H1 (cell line): ENCODE measurements around the gene SSX4B. TPM values are rescaled to one million over a fixed set of nuclear protein-coding genes. Genes with fewer than 3 reads are reported as not detected.

ENCODE experiments used
- CTCF ChIA-PET: fragments of 300-600 bp; sonication (Branson Sonifier 250); formaldehyde crosslinking; loops from one replicate; lab custom pipeline; 2021; ENCODE audit not compliant: partially characterized antibody; lab: Charles Lee
- POLR2A ChIA-PET: fragments of 300-600 bp; sonication (Branson Sonifier 250); formaldehyde crosslinking; loops from one replicate; lab custom pipeline; 2021; ENCODE audit warnings: inconsistent platforms; ENCODE audit not compliant: partially characterized antibody; lab: Charles Lee
- DNase-seq, 2 experiments: peaks; one replicate each; pipeline versions ENCODE4 v3.0.0 to v3.0.0-alpha.2; 2010 to 2022; ENCODE audit warnings: low spot score in 2 of 2, low read depth in 1 of 2, mixed read lengths in 1 of 2
- FAIRE-seq: peaks from 2 replicates; lab custom pipeline; 2011; peaks lifted over from hg19 to GRCh38; lab: Jason Lieb, UNC
- H2AFZ ChIP-seq: 2 replicates; pipeline ENCODE4 v1.8.1; 2012; ENCODE audit warnings: low read length, inconsistent platforms
- H2AK5ac ChIP-seq: 2 replicates; pipeline ENCODE4 v1.6.1; 2013; ENCODE audit warnings: low read depth, low read length
- H2BK120ac ChIP-seq: replicated peaks from 2 replicates; pipeline ENCODE3; 2013; ENCODE audit warnings: low read depth, low read length, inconsistent platforms
- H2BK12ac ChIP-seq: 2 replicates; pipeline ENCODE4 v1.6.1; 2013; ENCODE audit warnings: low read depth, low read length
- H2BK15ac ChIP-seq: 2 replicates; pipeline ENCODE4 v1.6.1; 2013; ENCODE audit warnings: low read length
- H2BK20ac ChIP-seq: 2 replicates; pipeline ENCODE4 v1.6.1; 2013; ENCODE audit warnings: low read length
- H2BK5ac ChIP-seq: 2 replicates; pipeline ENCODE4 v1.6.1; 2013; ENCODE audit warnings: low read depth, low read length
- H3K14ac ChIP-seq: 2 replicates; pipeline ENCODE4 v1.6.1; 2013; ENCODE audit warnings: inconsistent platforms; ENCODE audit not compliant: insufficient read length
- H3K18ac ChIP-seq: 2 replicates; pipeline ENCODE4 v1.6.1; 2013; ENCODE audit warnings: low read length; ENCODE audit errors: extremely low read depth
- H3K23ac ChIP-seq: 2 replicates; pipeline ENCODE4 v1.6.1; 2013; ENCODE audit warnings: inconsistent platforms; ENCODE audit not compliant: insufficient read length
- H3K23me2 ChIP-seq: 2 replicates; pipeline ENCODE4 v1.6.1; 2013; ENCODE audit warnings: low read depth, low read length
- H3K27ac ChIP-seq: 2 replicates; pipeline ENCODE4 v1.6.1; 2011; ENCODE audit warnings: low read depth, low read length, inconsistent platforms
- H3K27me3 ChIP-seq, 4 experiments: replicated peaks in 1 of 4; 1 replicate in 1 of 4; 2 replicates in 3 of 4; pipeline versions ENCODE4 v1.6.1 to v1.8.1; 2011 to 2013; ENCODE audit warnings: low read length in 3 of 4, mild to moderate bottlenecking in 3 of 4, inconsistent platforms in 2 of 4, mixed read lengths in 2 of 4, moderate library complexity in 1 of 4; ENCODE audit not compliant: control insufficient read depth in 3 of 4, insufficient read depth in 3 of 4; ENCODE audit errors: extremely low read depth in 1 of 4
- H3K36me3 ChIP-seq, 4 experiments: 2 replicates each; pipeline versions ENCODE4 v1.6.1 to v1.8.1; 2011 to 2013; ENCODE audit warnings: mild to moderate bottlenecking in 4 of 4, low read length in 3 of 4, moderate library complexity in 2 of 4, control low read depth in 1 of 4, inconsistent platforms in 1 of 4; ENCODE audit not compliant: insufficient read depth in 4 of 4, control insufficient read depth in 2 of 4
- H3K4ac ChIP-seq: replicated peaks from 2 replicates; pipeline ENCODE3; 2013; ENCODE audit warnings: low read length, low read depth, mixed read lengths, inconsistent platforms; ENCODE audit not compliant: insufficient read length
- H3K4me1 ChIP-seq, 4 experiments: replicated peaks in 1 of 4; 1 replicate in 1 of 4; 2 replicates in 3 of 4; pipeline versions ENCODE4 v1.6.1 to v1.8.1; 2011 to 2013; ENCODE audit warnings: low read length in 3 of 4, inconsistent platforms in 2 of 4, mixed read lengths in 1 of 4; ENCODE audit not compliant: insufficient read depth in 4 of 4, control insufficient read depth in 3 of 4
- H3K4me2 ChIP-seq, 2 experiments: 2 replicates each; pipeline versions ENCODE4 v1.6.1 to v1.8.1; 2011 to 2013; ENCODE audit warnings: low read depth in 2 of 2, low read length in 2 of 2, control low read depth in 1 of 2, inconsistent platforms in 1 of 2, mild to moderate bottlenecking in 1 of 2; ENCODE audit not compliant: insufficient read depth in 1 of 2
- H3K4me3 ChIP-seq, 4 experiments: fragments of 200-600, 300-600 bp in 1 of 4; sonication (generic), shearing (Covaris generic), sonication (Bioruptor Twin) in 1 of 4; 2 replicates each; pipeline versions ENCODE4 v1.5.1 to v1.8.1; 2011 to 2016; ENCODE audit warnings: low read length in 4 of 4, low read depth in 3 of 4, control low read depth in 2 of 4, inconsistent platforms in 2 of 4, mild to moderate bottlenecking in 2 of 4, mixed read lengths in 1 of 4, moderate library complexity in 1 of 4; ENCODE audit not compliant: insufficient read depth in 2 of 4; ENCODE audit errors: extremely low read depth in 1 of 4
- H3K56ac ChIP-seq: replicated peaks from 2 replicates; pipeline ENCODE3; 2013; ENCODE audit warnings: low read depth, mild to moderate bottlenecking, mixed read lengths, low read length, inconsistent platforms; ENCODE audit not compliant: insufficient read length
- H3K79me1 ChIP-seq: 2 replicates; pipeline ENCODE4 v1.6.1; 2013; ENCODE audit warnings: low read depth, low read length, control low read depth
- H3K79me2 ChIP-seq, 2 experiments: 2 replicates each; pipeline versions ENCODE4 v1.6.1 to v1.8.1; 2012 to 2013; ENCODE audit warnings: low read length in 2 of 2, mild to moderate bottlenecking in 2 of 2, inconsistent platforms in 1 of 2; ENCODE audit not compliant: insufficient read depth in 2 of 2, control insufficient read depth in 1 of 2
- H3K9ac ChIP-seq, 4 experiments: replicated peaks in 1 of 4; 1 replicate in 1 of 4; 2 replicates in 3 of 4; pipeline versions ENCODE4 v1.6.1 to v1.8.1; 2011 to 2013; ENCODE audit warnings: low read depth in 3 of 4, low read length in 3 of 4, control low read depth in 2 of 4, mild to moderate bottlenecking in 2 of 4, moderate library complexity in 2 of 4, inconsistent platforms in 1 of 4; ENCODE audit errors: extremely low read depth in 1 of 4
- H3K9me3 ChIP-seq, 2 experiments: 2 replicates each; pipeline versions ENCODE4 v1.6.1 to v1.8.1; 2012 to 2013; ENCODE audit warnings: mild to moderate bottlenecking in 2 of 2, moderate library complexity in 2 of 2, control low read depth in 1 of 2, inconsistent platforms in 1 of 2, low read depth in 1 of 2, low read length in 1 of 2, mixed read lengths in 1 of 2; ENCODE audit not compliant: insufficient read depth in 2 of 2
- H4K20me1 ChIP-seq, 2 experiments: replicated peaks in 1 of 2; 2 replicates each; pipeline versions ENCODE3 to v1.8.1; 2011 to 2013; ENCODE audit warnings: inconsistent platforms in 2 of 2, low read length in 2 of 2, mild to moderate bottlenecking in 1 of 2; ENCODE audit not compliant: insufficient read depth in 2 of 2, control insufficient read depth in 1 of 2
- H4K5ac ChIP-seq: 2 replicates; pipeline ENCODE4 v1.6.1; 2013; ENCODE audit warnings: low read length, low read depth, mixed read lengths, inconsistent platforms; ENCODE audit not compliant: insufficient read length
- H4K8ac ChIP-seq: 2 replicates; pipeline ENCODE4 v1.8.0; 2013; ENCODE audit warnings: mild to moderate bottlenecking, moderate library complexity, low read length, inconsistent platforms; ENCODE audit not compliant: insufficient read depth; ENCODE audit errors: extremely low read depth
- H4K91ac ChIP-seq: replicated peaks from 2 replicates; pipeline ENCODE3; 2013; ENCODE audit warnings: low read length, mixed read lengths, inconsistent platforms; ENCODE audit not compliant: insufficient read length
- EP300 ChIP-seq, 2 experiments: IDR thresholded peaks; 1 replicate in 1 of 2; 2 replicates in 1 of 2; pipeline ENCODE4 v1.6.1; 2011 to 2012; ENCODE audit warnings: low read depth in 2 of 2, low read length in 2 of 2, mild to moderate bottlenecking in 2 of 2, borderline replicate concordance in 1 of 2, inconsistent platforms in 1 of 2, moderate library complexity in 1 of 2
- FOSL1 ChIP-seq: IDR thresholded peaks from 2 replicates; pipeline ENCODE4 v1.6.1; 2011; ENCODE audit warnings: mild to moderate bottlenecking, low read depth, low read length, moderate library complexity; ENCODE audit not compliant: insufficient read depth
- GABPA ChIP-seq: IDR thresholded peaks from 2 replicates; pipeline ENCODE4 v1.6.1; 2011; ENCODE audit warnings: mild to moderate bottlenecking, low read length, moderate library complexity, borderline replicate concordance; ENCODE audit not compliant: insufficient read depth
- GTF2F1 ChIP-seq: IDR thresholded peaks from 2 replicates; pipeline ENCODE4 v1.6.1; 2012; ENCODE audit warnings: low read depth, low read length, improper control_type of control experiment, borderline replicate concordance
- KDM1A ChIP-seq: fragments of 200-600, 300-600 bp; sonication (generic); IDR thresholded peaks from 2 replicates; pipeline ENCODE4 v1.7.1; 2016; ENCODE audit warnings: mild to moderate bottlenecking, low read length, borderline replicate concordance
- MAX ChIP-seq: IDR thresholded peaks from 2 replicates; pipeline ENCODE4 v1.6.1; 2012; ENCODE audit warnings: inconsistent platforms
- NANOG ChIP-seq: IDR thresholded peaks from 2 replicates; pipeline ENCODE4 v1.6.1; 2011; ENCODE audit warnings: low read length, low read depth, mild to moderate bottlenecking, inconsistent platforms; ENCODE audit not compliant: insufficient read depth, poor library complexity, severe bottlenecking
- POU5F1 ChIP-seq: IDR thresholded peaks from 2 replicates; pipeline ENCODE4 v1.6.1; 2011; ENCODE audit warnings: low read depth, mild to moderate bottlenecking, low read length, moderate library complexity
- SAP30 ChIP-seq: fragments of 300-600 bp; sonication (generic); IDR thresholded peaks from 2 replicates; pipeline ENCODE4 v1.7.1; 2012; ENCODE audit warnings: low read length, moderate library complexity, mild to moderate bottlenecking, inconsistent platforms; ENCODE audit not compliant: insufficient read depth, insufficient replicate concordance
- YY1 ChIP-seq: IDR thresholded peaks from 2 replicates; pipeline ENCODE4 v1.6.1; 2011; ENCODE audit warnings: low read depth, mild to moderate bottlenecking, low read length
- ZNF274 ChIP-seq: IDR thresholded peaks from 2 replicates; pipeline ENCODE4 v1.7.0; 2012; ENCODE audit warnings: low read length, borderline replicate concordance; ENCODE audit errors: extremely low read depth
- WGBS, 2 experiments: shearing (Covaris generic) in 1 of 2; methylation state at CpG; one replicate each; pipeline versions ENCODE4 v1.1.6 to v1.1.7; 2013 to 2015; ENCODE audit warnings: low lambda C conversion rate in 2 of 2, mixed read lengths in 2 of 2, inconsistent platforms in 1 of 2, low coverage in 1 of 2, missing lambda C conversion rate in 1 of 2; ENCODE audit not compliant: insufficient replicate concordance in 2 of 2, insufficient coverage in 1 of 2, insufficient read length in 1 of 2; ENCODE audit errors: extremely low coverage in 1 of 2, missing lambda C conversion rate in 1 of 2; 5-methylcytosine and 5-hydroxymethylcytosine counted together
- polyA plus RNA-seq, 7 experiments: library from polyadenylated mRNA; depleted of rRNA in 3 of 7; stranded (reverse) in 5 of 7; unstranded in 2 of 7; fragments of >200 nt in 5 of 7; fragments of 200-250 nt in 2 of 7; gene quantifications; 1 replicate in 5 of 7; 2 replicates in 1 of 7; 4 replicates in 1 of 7; pipeline versions ENCODE4 v1.2.1 to v1.2.3, GENCODE V29; 2011 to 2013; ENCODE audit warnings: missing spikeins in 2 of 7, mixed read lengths in 2 of 7
- total RNA-seq: library from RNA; stranded (reverse); fragmentation: NEBNext Ultra II Directional; extraction: Animal tissue kit (Norgen Biotek cat#: 25700); gene quantifications from 2 replicates; pipeline ENCODE4 v1.2.1, GENCODE V29; 2021

The SSX4B gene
- total and polyA plus RNA-seq, 2 of the 8 experiments (the other 6 are each of a cell fraction or from before 2014, with no cell fraction given), result 0.26 to 0.32 TPM

GRCh38 chrX:48458711-48459110 lies 47.0 kb upstream of the SSX4B start:
- H3K79me2 ChIP-seq, result no peaks in the 10 kb centered on the region
- H3K4ac ChIP-seq, result no peak overlapping the region
- no peaks in the 10 kb centered on the region for H3K4me1 ChIP-seq
- H2BK20ac ChIP-seq, result no peak overlapping the region
- no peak for DNase-seq
- H3K23me2 ChIP-seq, result no peaks in the 10 kb centered on the region
- H3K4me2 ChIP-seq, result no peak overlapping the region
- H3K9me3 ChIP-seq, result no peaks in the 10 kb centered on the region
- H2AK5ac ChIP-seq, result no peak overlapping the region
- no peak overlapping the region for H2BK15ac ChIP-seq
- H3K79me1 ChIP-seq, result no peaks in the 10 kb centered on the region
- ChIA-PET POLR2A (interaction anchor here (1.1 kb wide), 1 partner anchor 116 kb away, joined by 3 read pairs; the partner anchor contains the start of gene RBM3), CTCF (no interaction called here)
- H2BK120ac ChIP-seq, result no peak overlapping the region
- no peak overlapping the region for H3K9ac ChIP-seq
- no peak overlapping the region for H2AFZ ChIP-seq
- FAIRE-seq, result no peak
- no peak overlapping the region for H3K4me3 ChIP-seq
- H3K14ac ChIP-seq, result no peak overlapping the region
- 100% methylated on average over 4 of the region's 6 CpGs; no CpG with 5 or more reads in 1 of the 2 experiments for WGBS, 2 experiments
- no peak overlapping the region for H4K8ac ChIP-seq
- peaks cover 0 to 1% of the 10 kb centered on the region in 2 experiments for H4K20me1 ChIP-seq
- H3K18ac ChIP-seq, result no peak overlapping the region
- H3K27me3 ChIP-seq, result no peaks in the 10 kb centered on the region
- H3K23ac ChIP-seq, result no peak overlapping the region
- H2BK12ac ChIP-seq, result no peak overlapping the region
- no peak for TF ChIP-seq NANOG
- no peak for TF ChIP-seq ZNF274
- TF ChIP-seq POU5F1, result no peak
- TF ChIP-seq MAX, result no peak
- TF ChIP-seq YY1, result no peak
- no peak for TF ChIP-seq FOSL1
- TF ChIP-seq EP300 (IDR thresholded peaks at IDR 0.05; ENCODE audit: borderline replicate concordance in 1 of 2, low read depth in 2 of 2, low read length in 2 of 2), result no peak
- no peak for TF ChIP-seq GTF2F1
- no peak for TF ChIP-seq SAP30
- TF ChIP-seq KDM1A, result no peak
- TF ChIP-seq GABPA, result no peak
- H2BK5ac ChIP-seq, result no peak overlapping the region
- no peak overlapping the region for H3K27ac ChIP-seq
- no peak overlapping the region for H3K56ac ChIP-seq
- H3K36me3 ChIP-seq, result peaks cover 0 to 13% (median 3%) of the 10 kb centered on the region in 4 experiments; a peak in 5 of 8 replicates
- H4K91ac ChIP-seq, result no peak overlapping the region
- no peak overlapping the region for H4K5ac ChIP-seq
